IPS-18c (cell line): ENCODE data around the gene TBX4.
"Not testable (repeated sequence)": the region's sequence is repeated elsewhere in the genome, so short reads cannot be mapped to it uniquely, and the experiment has no call there.

Experiments used
- H3K4me3 ChIP-seq: 2 replicates; pipeline ENCODE4 v1.7.0; 2013; ENCODE audit warnings: low read depth, mild to moderate bottlenecking, low read length, moderate library complexity; ENCODE audit not compliant: insufficient read depth
- H3K9me3 ChIP-seq: one replicate; pipeline ENCODE4 v1.6.1; 2013; ENCODE audit warnings: mild to moderate bottlenecking, low read length, moderate library complexity; ENCODE audit not compliant: control insufficient read depth, insufficient read depth

Gene TBX4

DNA sequence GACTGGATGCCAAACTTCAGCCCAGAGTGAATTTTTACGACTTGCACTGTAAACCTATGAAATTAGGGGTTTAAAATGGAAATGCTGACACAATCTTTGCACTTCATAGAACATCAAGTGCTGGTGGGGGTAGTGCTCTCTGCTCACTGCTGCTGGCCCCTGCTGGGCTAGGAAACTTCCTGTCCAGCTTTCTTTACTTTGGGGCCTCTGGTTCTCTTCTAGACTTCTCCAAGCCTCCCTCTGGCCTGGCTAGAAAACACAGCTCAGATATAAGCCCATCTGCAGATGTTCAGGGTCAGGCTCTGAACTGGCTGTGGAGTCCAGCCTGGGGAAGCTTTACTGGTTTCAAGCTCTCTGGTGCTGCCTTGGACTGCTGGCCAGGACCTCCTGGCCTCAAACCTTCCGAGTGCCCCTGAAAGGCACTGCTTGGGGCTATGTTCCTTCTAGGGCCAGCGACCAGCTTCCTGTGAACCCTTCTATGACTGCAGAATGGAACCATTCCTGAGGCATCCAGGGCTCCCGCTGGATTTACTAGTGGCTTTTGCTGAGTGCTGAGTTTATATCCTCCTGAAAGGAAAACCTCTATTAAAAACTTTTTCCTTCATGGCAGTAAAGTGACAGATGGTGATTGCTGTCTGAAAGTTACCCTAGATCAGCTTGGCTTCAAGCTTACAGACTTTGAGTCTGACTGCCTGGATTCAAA lies 59.4 kb downstream of the TBX4 start:
- peaks cover 3% of the 10 kb centered on the region for H3K9me3 ChIP-seq

DNA sequence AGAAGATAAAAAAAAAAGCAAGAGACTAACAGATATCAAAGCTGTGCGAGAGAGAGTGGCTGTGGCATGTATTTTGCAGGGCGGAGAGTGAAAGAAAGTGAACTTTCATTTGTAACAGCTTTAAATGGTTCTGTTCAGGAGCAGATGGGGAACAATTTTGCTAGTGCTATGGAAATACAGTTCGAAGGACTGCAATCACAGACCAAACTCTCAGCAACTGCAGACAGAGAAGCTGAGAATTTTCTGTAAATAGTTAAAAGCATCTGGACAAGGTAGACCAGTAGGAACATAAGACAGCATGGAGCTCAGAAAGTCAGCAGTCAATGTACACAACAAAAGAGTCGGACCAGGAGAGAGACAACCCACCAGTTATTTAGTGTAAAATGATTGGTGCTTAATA lies 62.3 kb downstream of the TBX4 start:
- H3K9me3 ChIP-seq, result peaks cover 3% of the 10 kb centered on the region
- H3K4me3 ChIP-seq, result no peak overlapping the region

More for the DNA sequence above, 59.4 kb downstream of the TBX4 start:
- H3K4me3 ChIP-seq, result no peak overlapping the region

GRCh38 chr17:61517265-61517664 lies 65.0 kb downstream of the TBX4 start:
- peaks cover 3% of the 10 kb centered on the region for H3K9me3 ChIP-seq
- H3K4me3 ChIP-seq, result no peak overlapping the region

DNA sequence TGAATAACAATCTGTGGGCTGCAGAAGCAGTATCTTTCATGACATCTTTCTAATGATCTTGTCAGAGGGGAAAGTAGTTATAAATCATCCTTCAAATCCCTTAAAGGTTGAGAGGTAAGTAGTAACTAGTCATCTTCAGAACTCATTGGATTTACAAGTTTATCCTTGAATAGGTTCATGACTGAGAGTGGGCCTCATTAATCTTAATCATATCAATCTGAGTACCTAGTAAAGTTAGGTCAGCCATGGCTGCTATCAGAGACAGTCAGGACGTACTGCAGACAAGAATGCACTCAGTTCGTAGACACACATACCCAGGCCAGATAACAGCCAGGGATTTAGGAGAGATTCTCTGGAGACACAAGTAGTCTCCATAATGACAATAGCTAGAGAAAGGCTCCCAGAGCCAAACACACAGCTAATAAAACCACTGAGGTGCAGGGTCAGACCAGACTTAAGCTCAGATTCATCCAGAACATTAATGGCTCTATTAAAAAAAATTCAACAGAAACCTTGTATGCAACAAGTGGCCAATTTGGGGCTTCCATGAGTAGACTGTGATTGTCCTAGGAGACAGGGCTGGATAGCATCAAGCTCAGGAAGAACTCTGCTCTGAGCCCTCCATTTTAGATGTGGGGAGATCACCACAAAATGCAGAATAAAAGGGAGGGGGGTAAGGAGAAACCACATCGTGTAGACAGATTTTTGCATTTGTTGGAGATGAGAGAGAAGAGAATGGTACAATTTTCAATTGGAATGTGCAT lies 65.8 kb downstream of the TBX4 start:
- Histone ChIP-seq H3K9me3 (peaks cover 3% of the 10 kb centered on the region), H3K4me3 (no peak overlapping the region)

DNA sequence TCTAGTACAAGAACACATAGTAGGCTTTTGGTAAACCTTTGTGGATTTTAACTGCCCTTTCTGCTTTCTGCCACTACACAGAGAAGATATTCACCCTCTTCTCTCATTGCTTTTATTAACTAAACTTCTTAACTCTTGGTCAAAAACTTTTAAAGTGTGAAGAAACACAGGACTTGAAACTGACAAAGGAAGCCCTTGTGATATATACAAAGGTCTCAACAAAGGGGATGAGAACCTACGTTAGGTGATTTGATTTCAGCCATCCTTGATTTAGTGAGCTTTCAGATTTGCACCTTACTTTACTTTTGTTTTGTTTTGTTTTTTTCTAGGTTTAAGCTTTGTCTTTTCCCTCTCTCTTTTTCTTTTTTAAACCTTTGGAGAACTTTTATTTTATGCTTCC lies 66.9 kb downstream of the TBX4 start:
- no peak overlapping the region for H3K4me3 ChIP-seq

GRCh38 chr17:61519754-61520440 lies 67.7 kb downstream of the TBX4 start:
- Histone ChIP-seq H3K9me3 (no peaks in the 10 kb centered on the region), H3K4me3 (no peak overlapping the region)

More for the DNA sequence above, 66.9 kb downstream of the TBX4 start:
- no peaks in the 10 kb centered on the region for H3K9me3 ChIP-seq

DNA sequence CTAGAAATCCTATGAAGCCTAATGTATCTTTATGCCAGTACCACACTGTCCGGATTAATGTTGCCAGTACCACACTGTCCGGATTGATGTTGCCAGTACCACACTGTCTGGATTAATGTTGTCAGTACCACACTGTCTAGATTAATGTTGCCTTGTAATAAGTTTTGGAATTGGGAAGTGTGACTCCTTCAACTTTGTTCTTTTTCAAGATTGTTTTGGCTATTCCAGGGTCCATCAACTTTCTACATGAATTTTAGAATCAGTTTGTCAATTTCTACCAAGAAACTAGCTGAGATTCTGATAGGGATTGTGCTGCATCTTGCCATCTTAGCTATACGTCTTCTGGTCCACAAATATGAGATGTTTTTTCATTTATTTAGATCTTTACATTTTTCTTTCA lies 68.7 kb downstream of the TBX4 start:
- Histone ChIP-seq H3K4me3 (no peak overlapping the region), H3K9me3 (no peaks in the 10 kb centered on the region)

DNA sequence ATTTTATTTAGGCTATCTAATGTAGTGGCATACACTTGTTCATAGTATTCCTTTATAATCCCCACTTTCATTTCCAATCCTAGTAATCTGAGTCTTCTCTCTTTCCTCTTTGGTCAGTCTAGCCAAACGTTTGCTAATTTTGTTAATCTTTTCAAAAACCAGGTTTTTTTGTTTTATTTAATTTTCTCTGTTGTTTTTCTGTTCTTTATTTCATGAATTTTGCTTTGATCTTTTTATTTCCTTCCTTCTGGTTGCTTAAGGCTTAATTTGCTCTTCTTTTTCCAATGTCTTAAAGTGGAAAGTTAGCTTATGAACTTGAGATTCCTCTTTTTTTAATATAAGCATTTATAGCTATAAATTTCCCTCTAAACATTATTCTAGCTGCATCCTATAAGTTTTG lies 69.9 kb downstream of the TBX4 start:
- no peaks in the 10 kb centered on the region for H3K9me3 ChIP-seq
- no peak overlapping the region for H3K4me3 ChIP-seq

- no peaks in the 10 kb centered on the region for H3K9me3 ChIP-seq
- no peak overlapping the region for H3K4me3 ChIP-seq
Measured at GRCh38 chr17:61524319-61524718, 72.1 kb downstream of the TBX4 start.

DNA sequence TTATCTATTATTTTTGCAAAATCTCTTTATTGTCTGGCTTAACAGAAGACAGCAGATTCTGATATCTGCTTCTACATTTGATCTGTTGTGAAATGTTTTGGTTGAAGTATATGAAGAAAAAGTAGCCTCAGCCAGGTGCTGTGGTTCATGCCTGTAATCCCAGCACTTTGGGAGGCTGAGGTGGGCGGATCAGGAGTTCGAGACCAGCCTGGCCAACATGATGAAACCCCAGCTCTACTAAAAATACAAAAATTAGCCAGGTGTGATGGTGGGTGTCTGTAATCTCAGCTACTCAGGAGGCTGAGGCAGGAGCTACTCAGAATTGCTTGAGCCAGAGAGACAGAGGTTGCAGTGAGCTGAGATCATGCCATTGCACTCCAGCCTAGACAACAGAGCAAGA lies 75.2 kb downstream of the TBX4 start:
- H3K4me3 ChIP-seq, H3K9me3 ChIP-seq: not testable (repeated sequence)

DNA sequence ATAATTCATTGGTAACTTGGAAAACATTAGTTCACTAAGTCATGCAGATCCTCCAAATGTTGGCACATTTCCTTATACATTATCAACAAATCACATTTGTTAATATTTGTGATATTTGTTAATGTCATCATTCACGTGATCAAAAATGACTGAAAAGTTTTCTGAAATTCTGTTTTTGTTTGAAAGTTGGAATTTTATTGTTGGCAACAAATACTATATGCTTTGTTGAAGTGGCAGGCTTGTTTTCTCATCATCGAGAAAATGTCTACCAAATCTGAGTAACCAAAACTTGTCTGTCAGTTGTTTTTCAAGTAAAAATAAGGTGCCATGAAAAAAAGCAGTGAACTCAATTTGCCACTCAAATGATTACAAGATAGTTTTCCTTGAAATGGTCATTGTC lies 75.9 kb downstream of the TBX4 start:
- no peaks in the 10 kb centered on the region for H3K9me3 ChIP-seq

DNA sequence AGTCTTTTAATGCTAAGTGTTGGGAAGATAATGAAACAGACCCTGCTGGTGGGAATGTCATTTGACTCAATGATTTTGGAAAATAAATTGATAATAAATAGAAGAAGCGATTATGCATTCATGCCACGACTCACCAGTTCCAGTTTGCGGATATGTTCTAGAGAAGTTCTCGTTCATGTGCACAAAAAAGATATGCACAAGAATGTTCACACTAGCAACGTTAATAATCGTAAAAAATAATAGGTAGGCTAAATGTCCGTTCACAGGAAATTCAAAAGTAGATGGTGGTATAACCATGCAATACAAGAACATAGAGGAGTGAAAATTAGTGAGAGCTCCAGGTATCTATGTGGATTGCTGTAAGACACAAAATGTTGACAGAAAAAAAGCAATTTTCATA lies 79.0 kb downstream of the TBX4 start:
- Histone ChIP-seq H3K9me3 (no peaks in the 10 kb centered on the region), H3K4me3 (no peak overlapping the region)

More for the DNA sequence above, 75.9 kb downstream of the TBX4 start:
- no peak overlapping the region for H3K4me3 ChIP-seq

GRCh38 chr17:61532826-61533225 lies 80.6 kb downstream of the TBX4 start:
- Histone ChIP-seq H3K4me3 (no peak overlapping the region), H3K9me3 (no peaks in the 10 kb centered on the region)

DNA sequence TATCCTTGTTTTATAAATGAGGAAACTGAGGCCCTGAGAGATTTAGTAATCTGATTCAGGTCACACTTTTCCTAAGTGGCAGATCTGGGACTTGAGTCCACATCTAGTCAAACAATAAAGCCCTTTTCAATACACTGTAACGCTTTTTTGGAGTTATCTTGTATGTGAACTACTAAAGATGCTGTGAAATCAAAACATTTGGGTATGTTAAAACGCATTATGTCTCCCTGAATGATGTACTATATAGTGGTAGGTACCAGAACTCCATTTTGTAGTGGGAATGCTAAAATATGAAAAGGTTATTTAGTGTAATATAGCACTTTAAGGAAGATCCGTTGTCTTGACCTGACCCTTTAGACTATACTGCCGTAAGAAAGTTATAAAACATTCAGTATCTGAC lies 81.6 kb downstream of the TBX4 start:
- no peak overlapping the region for H3K4me3 ChIP-seq
- H3K9me3 ChIP-seq, result no peaks in the 10 kb centered on the region

- H3K4me3 ChIP-seq, result no peak overlapping the region
- no peaks in the 10 kb centered on the region for H3K9me3 ChIP-seq
Measured at GRCh38 chr17:61534414-61534813, 82.2 kb downstream of the TBX4 start.
